Measurements from ENCODE around the gene VN1R4. TPM values are rescaled to one million over a fixed set of nuclear protein-coding genes. Genes with fewer than 3 reads are reported as not detected.
"Not testable (repeated sequence)": the region's sequence is repeated elsewhere in the genome, so short reads cannot be mapped to it uniquely, and the experiment has no call there.

The VN1R4 gene
- total and polyA plus RNA-seq, 2 donors (not counting 3 experiments of a cell fraction or from before 2014, with no cell fraction given) = not detected

- DNase-seq (ENCODE audit: low read depth, low spot score) (no peak), FAIRE-seq (no peak)
- H4K20me1 ChIP-seq (replicated peaks; ENCODE audit: control insufficient read depth, extremely low read depth, insufficient read depth, low read length) = no peaks in the 10 kb centered on the region
- H3K27ac ChIP-seq (ENCODE audit: insufficient read depth, low read depth, low read length) = no peak overlapping the region
- ChIA-PET POLR2A (no interaction called here), CTCF (no interaction called here)
- H3K4me1 ChIP-seq (ENCODE audit: control insufficient read depth, extremely low read depth, insufficient read depth, low read length) = no peaks in the 10 kb centered on the region
- no peak overlapping the region for H3K9ac ChIP-seq (replicated peaks; ENCODE audit: extremely low read depth, insufficient read depth, low read length)
- no peaks in the 10 kb centered on the region for H3K27me3 ChIP-seq (ENCODE audit: control insufficient read depth in 2 of 2, insufficient read depth in 2 of 2, low read length in 2 of 2)
- H2AFZ ChIP-seq (ENCODE audit: low read depth, low read length) = no peak overlapping the region
- H3K9me3 ChIP-seq (replicated peaks; ENCODE audit: control insufficient read depth, insufficient read depth, low read length) = no peaks in the 10 kb centered on the region
- H3K79me2 ChIP-seq (ENCODE audit: control insufficient read depth, insufficient read depth, low read length) = no peaks in the 10 kb centered on the region
- no peak overlapping the region for H3K4me3 ChIP-seq (replicated peaks in 1 of 3; ENCODE audit: insufficient read depth in 1 of 3, low read depth in 1 of 3, low read length in 3 of 3)
- no peaks in the 10 kb centered on the region for H3K36me3 ChIP-seq (ENCODE audit: control insufficient read depth in 2 of 2, extremely low read depth in 1 of 2, insufficient read depth in 2 of 2, low read length in 2 of 2)
- no TSS peak for BruUV-seq (replicated peaks)
- TF ChIP-seq MAX (IDR thresholded peaks at IDR 0.05; ENCODE audit: insufficient read depth, insufficient read length) = no peak
- TF ChIP-seq FOS (IDR thresholded peaks at IDR 0.05; ENCODE audit: borderline replicate concordance, insufficient read depth, low read length) = no peak
- TF ChIP-seq CTCF (IDR thresholded peaks at IDR 0.05; ENCODE audit: extremely low read depth in 1 of 2, insufficient read depth in 1 of 2, low read depth in 1 of 2, low read length in 2 of 2) = no peak
- TF ChIP-seq MYC (IDR thresholded peaks at IDR 0.05; ENCODE audit: low read depth, low read length) = no peak
- no peak for TF ChIP-seq JUN (IDR thresholded peaks at IDR 0.05; ENCODE audit: borderline replicate concordance, insufficient read depth, insufficient read length, low read depth)
- no peak for TF ChIP-seq POLR2A (IDR thresholded peaks at IDR 0.05; ENCODE audit: low read depth, low read length)
- no peak for TF ChIP-seq GATA2 (IDR thresholded peaks at IDR 0.05; ENCODE audit: insufficient read depth, insufficient read length, low read depth, low read length)
- no peak for TF ChIP-seq POLR2AphosphoS5 (IDR thresholded peaks at IDR 0.05; ENCODE audit: insufficient read depth, low read depth, low read length)
- no peak for TF ChIP-seq EZH2 (IDR thresholded peaks at IDR 0.05; ENCODE audit: borderline replicate concordance, low read depth, low read length, severe bottlenecking)
- dilution Hi-C loops (cut with MboI; ENCODE audit: extremely low pct_ligation_motif_present, low sequenced_read_pairs) (no loop called here), intact Hi-C loops (cut with micrococcal nuclease) (no loop called here)
- H3K4me2 ChIP-seq (ENCODE audit: insufficient read depth, low read length) = no peak overlapping the region
- H3K9me1 ChIP-seq (replicated peaks; ENCODE audit: control insufficient read depth, extremely low read depth, insufficient read depth, low read length) = no peaks in the 10 kb centered on the region
These were observed 17.6 kb upstream of the VN1R4 start for GRCh38 chr19:53285087-53285486.

GRCh38 chr19:53281947-53282346 is 14.4 kb upstream of the VN1R4 start:
- H3K4me2 ChIP-seq (ENCODE audit: insufficient read depth, low read length); H3K9me1 ChIP-seq (replicated peaks; ENCODE audit: control insufficient read depth, extremely low read depth, insufficient read depth, low read length); intact Hi-C loops (cut with micrococcal nuclease); POLR2A ChIA-PET; H3K27me3 ChIP-seq (ENCODE audit: control insufficient read depth in 2 of 2, insufficient read depth in 2 of 2, low read length in 2 of 2); H3K4me1 ChIP-seq (ENCODE audit: control insufficient read depth, extremely low read depth, insufficient read depth, low read length); dilution Hi-C loops (cut with MboI; ENCODE audit: extremely low pct_ligation_motif_present, low sequenced_read_pairs); H4K20me1 ChIP-seq (replicated peaks; ENCODE audit: control insufficient read depth, extremely low read depth, insufficient read depth, low read length); H3K79me2 ChIP-seq (ENCODE audit: control insufficient read depth, insufficient read depth, low read length); H3K27ac ChIP-seq (ENCODE audit: insufficient read depth, low read depth, low read length); DNase-seq (ENCODE audit: low read depth, low spot score); BruUV-seq (replicated peaks); FAIRE-seq; H3K4me3 ChIP-seq (replicated peaks in 1 of 3; ENCODE audit: insufficient read depth in 1 of 3, low read depth in 1 of 3, low read length in 3 of 3); H3K9ac ChIP-seq (replicated peaks; ENCODE audit: extremely low read depth, insufficient read depth, low read length); H2AFZ ChIP-seq (ENCODE audit: low read depth, low read length); H3K9me3 ChIP-seq (replicated peaks; ENCODE audit: control insufficient read depth, insufficient read depth, low read length); CTCF ChIA-PET; H3K36me3 ChIP-seq (ENCODE audit: control insufficient read depth in 2 of 2, extremely low read depth in 1 of 2, insufficient read depth in 2 of 2, low read length in 2 of 2): not testable (repeated sequence)
